ENCODE measurements around the gene CNTN3.

DNA sequence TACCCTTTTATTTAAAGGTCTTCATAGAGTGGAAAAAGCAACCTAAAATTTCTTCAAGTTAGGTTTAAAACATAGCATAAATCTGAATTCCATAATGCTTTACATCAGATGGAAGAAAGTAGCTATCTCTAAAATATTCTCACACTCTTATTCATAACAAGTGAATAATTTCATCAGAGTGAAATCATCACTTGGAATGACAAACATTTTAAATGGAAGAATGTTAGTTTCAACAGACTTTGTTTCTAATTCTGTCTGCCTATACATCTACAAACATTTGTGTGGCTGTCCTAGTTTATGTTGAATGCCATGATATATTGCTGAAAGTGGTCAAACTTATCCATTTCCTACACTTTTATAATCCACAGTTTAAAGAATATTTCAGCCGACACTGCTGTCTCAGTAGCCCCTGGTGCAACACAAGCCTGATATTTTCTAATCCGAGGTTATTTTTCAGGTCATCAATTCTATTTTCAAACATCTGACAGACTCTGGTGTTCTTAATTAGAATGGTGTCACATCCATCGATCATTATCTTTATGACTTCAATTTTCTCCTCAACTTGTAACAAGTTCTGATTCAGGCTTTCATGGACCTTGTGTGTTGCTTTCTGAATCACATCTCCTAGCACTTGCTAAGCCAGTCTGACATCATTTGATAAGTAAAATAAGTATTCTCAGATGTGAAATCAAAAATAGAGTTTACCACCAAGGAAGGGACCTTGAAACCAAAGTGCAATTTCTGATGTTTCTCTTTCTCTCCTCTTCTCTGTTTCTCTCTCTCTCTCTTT lies 17.1 kb upstream of the CNTN3 start:
- TF ChIP-seq POLR2A (IDR thresholded peaks at IDR 0.05): no peak
- no peak for TF ChIP-seq CTCF (IDR thresholded peaks at IDR 0.05)
- no peak for TF ChIP-seq POLR2AphosphoS5 (IDR thresholded peaks at IDR 0.05)
